OCI-M2 (cell line): ENCODE measurements around the gene P2RY4.
"Not testable (repeated sequence)": the region's sequence is repeated elsewhere in the genome, so short reads cannot be mapped to it uniquely, and the experiment has no call there.

Experiments
- DNase-seq: peaks from one replicate; lab custom pipeline; 2025; ENCODE audit not compliant: unreplicated experiment; lab: John Stamatoyannopoulos, UW

P2RY4 gene

DNA sequence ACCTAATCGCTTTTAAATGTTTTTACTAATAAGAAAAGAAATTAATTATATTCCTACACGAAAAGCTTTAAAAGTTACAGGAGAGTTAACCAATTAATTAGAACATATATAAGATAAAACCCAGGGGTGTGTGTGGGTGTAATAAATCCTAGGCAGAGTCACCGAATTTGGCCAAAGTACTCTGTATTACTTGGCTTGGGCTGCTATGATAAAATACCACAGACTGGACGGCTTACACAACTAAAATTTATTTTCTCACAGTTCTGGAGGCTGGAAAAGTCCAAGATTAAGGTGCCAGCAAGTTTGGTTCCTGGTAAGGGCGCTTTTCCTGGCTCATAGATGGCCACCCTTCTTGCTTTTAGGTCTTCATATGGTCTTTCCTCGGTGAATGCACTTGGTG is 15.1 kb downstream of the P2RY4 start:
- DNase-seq, result no peak

DNA sequence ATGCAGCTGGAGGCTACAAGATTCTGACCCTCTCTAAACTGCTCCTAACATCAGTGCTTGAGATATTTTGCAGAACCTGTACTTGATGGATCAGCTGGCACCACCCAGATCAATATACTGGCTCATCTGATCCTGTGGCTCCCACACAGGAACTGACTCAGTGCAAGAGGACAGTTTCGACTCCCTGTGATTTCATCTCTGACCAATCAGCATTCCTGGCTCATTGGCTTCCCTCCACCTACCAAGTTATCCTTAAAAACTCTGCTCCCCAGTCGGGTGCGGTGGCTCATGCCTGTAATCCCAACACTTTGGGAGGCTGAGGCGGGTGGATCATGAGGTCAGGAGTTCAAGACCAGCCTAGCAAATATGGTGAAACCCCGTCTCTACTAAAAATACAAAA is 16.4 kb downstream of the P2RY4 start:
- DNase-seq, result not testable (repeated sequence)

DNA sequence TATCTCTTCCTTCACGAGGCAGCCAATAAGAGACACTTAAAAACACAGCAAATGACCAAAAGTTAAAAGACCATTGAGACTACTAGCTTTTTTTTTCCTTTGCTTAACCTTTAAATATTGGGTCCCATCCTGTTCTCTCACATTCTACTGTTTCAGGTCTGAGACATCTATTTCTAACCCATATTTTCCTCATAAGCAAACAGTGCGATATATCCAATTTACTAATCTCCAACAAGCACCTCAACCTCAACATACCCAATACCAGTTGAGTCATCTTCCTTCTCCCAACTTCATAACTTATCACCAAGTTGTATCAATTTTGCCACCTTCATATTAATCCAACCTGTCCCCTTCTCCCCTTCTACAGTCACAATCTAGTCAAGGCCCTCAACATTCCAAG is 18.5 kb downstream of the P2RY4 start:
- no peak for DNase-seq

DNA sequence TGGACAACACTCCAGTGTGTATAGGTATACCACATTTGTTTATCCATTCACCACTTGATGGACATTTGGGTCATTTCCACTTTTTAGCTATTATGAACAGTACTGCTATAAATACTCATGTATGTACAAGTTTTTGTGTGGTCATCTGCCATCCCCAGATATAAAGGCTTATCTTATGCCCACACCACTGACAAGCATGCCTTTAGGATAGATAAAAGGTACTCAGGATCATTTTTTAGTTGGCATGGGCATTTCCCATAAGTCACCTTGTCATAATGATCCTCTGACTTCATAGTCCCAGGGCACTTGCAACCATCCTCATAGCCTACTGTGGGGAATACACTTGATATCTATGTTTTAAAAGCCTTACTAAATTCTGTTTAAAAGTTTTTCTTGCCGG is 19.3 kb downstream of the P2RY4 start:
- no peak for DNase-seq

DNA sequence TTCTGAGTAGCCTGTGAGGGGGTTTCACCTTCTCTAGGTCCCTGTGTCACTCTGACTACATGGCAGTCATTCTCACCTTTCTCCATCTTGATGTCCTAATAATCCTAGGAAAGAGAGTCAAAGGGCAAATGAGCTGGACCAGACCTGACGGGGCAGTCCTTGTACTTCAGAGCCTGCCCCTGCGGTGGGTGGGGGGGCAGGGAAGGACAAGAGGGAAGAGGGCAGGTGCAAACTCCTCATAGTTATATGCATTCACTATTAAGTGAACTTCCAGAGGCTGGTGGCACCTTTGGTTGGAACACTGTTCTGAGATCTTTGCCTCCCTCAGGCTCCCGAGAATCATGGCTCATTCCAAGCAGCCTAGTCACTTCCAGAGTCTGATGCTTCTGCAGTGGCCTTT is 25.6 kb downstream of the P2RY4 start, which contains the start of gene AWAT1:
Gene AWAT1 (plus strand): TSS at position 301 of the 400 bp plus-strand sequence. CDS start 41 bp downstream, at position 342.
- no peak for DNase-seq

DNA sequence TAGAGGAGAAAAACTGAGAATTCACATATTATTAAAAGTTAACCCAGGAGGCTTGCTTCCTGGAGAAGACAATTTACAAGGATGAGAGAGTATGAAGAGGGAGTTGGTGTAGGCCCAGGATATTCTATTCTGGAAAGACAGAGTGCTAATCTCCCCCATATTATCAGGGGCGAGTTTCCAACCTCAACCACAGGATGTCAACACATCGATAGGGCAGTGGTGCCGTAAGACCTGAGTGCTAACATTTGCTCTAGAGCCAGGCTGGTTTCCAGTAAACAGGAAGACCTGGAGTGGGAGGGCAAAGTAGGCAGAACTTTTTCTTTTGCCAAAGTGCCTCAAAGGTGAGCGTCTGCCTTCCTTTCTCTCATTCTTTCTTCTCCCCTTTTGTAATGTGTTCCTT is 28.3 kb downstream of the P2RY4 start:
- no peak for DNase-seq

DNA sequence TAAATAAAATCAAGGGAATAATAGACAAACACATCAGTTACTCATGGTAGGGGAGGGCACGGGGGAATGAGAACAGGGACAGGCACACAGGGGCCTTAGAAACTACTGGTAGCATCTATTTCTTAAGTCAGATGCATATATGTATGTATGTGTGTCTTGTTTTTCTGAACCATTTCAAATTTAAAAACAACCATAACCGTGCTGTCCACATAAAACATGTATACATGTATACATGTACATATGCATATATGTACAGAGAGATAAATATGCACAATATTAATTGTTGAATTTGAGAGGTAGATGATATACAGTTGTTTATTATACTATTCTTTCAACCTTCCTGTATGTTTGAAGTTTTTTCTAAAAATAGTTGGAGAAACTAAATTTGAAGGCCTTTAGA is 33.3 kb downstream of the P2RY4 start:
- DNase-seq, result no peak

DNA sequence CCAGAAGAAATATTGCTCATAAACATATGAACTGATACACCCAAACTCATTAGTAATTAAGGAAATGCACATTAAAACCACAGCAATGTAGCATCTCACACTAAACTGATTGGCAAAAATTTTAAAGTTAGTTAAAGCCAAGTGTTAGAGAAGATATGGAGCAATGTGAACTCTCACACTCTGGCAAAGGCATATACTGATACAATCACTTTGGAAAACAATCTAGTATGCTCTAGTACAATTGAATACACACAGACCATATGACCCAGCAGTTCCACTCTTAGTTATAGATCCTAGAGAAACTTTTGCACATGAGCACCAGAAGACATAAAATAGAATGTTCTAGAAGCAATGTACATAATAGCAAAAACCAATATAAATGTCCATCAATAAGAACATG is 34.0 kb downstream of the P2RY4 start:
- no peak for DNase-seq

DNA sequence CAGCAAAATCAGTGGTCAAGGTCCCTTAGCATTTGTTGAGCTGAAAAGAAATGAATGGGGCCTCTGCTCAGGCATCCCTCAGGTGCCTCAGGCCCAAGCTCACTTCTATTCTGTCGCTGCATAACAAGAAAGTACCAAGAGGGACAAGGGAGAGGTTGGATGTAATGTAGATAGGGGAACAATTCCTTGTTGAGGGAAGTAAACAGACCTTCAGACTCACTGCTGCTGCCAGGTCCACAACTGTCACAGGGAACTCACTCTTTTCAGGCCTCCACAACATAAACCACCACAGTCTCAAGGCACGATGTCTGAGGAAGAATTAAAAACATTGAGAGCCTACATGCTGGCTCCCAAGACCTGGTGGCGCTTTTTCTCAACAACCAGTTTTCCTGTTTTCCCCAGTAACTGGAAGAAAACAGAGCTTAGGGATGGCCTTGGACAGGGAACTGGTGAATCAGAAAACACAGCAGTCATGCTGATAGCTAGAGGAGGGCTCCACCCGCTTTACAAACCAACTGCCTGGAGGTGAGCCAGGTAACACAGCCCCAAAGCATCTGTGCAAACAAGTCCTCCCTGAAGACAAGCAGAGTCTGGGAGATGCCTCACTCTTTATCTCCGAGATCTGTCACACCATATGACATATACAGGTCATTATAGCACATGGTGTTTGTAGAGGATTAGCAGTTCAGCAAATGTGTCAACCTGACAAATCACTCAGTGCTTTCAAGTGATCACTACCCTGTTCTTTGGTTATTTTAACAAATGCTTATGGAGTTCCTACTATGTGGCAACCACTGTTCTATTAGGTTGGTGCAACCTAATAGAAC is 39.9 kb downstream of the P2RY4 start:
- no peak for DNase-seq

DNA sequence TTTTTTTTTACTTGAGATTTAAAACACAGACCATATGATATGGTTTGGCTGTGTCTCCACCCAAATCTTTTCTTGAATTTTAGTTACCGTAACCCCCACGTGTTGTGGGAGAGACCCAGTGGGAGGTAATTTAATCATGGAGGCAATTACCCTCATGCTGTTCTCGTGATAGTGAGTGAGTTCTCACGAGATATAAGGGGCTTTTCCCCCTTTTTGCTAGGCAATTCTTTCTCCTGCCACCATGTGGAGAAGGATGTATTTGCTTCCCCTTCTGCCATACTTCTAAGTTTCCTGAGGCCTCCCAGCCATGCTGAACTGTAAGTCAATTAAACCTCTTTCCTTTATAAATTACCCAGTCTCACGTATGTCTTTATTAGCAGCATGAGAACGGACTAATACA is 50.4 kb downstream of the P2RY4 start:
- DNase-seq, result not testable (repeated sequence)

DNA sequence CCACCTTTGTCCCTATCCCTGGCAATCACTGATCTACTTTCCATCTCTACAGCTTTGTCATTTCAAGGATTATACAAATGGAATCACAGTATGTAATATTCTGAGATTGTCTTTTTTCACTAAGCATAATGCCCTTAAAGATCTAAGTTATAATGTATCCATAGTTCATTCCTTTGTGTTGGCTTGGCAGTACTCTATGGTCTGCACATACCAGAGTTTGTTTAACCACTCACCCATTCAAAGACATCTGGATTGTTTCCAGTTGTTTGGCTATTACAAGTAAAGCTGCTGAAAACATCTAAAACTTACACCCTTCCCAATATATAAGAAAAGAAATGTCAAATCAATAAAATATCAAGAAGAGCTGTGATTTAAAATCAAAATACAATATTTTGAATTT is 51.5 kb downstream of the P2RY4 start:
- no peak for DNase-seq
